ENCODE results near the gene TIAM1. TPM values are rescaled to one million over a fixed set of nuclear protein-coding genes. Genes with fewer than 3 reads are reported as not detected.

The TIAM1 gene
- total RNA-seq, 1 donor from 2014 or later, result 2.1 TPM

DNA sequence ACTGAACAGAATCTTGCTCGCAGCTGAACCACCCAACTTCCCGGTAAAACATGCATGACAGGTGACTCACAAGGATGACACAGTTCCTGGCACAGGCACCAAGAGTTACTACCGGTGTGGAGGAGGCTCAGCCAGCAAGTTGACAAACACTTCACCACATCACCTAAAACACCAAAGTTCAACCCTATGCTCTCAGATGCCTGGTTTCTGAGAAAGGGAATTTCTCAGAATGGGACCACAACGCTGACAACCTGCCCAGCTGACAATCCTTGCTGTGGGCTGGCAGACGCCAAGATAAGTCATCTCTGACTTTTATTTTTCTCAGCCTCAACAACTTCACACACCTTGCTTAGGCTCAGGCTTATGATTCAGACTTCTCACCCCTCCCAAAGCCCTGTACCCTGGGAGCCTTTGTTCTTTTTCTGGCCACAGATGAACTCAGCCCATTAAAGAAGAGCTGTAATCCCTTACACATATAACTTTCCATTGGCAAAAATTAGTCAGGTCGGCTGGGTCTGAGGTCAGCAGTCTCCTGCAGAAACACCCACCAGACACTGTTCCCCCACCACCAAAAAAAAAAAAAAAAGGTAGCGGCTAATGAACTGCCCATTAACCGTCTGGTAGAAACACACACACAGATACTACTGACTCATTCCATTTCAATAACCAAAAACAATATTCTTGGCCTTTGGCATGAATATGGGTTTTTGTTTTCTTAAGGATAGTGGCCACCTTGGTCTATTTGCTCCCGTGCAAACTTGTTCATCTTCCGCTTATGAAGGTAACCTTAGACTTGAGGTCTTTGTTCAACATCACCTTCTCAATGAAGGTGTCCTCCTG, 10.8 kb upstream of the TIAM1 start:
- DNase-seq (ENCODE audit: low spot score), result no peak
- intact Hi-C loops (cut with DNase I), result loop anchor here (10.0 kb wide), 1 partner anchor 230 kb away; no protein-coding TSS in a partner anchor

DNA sequence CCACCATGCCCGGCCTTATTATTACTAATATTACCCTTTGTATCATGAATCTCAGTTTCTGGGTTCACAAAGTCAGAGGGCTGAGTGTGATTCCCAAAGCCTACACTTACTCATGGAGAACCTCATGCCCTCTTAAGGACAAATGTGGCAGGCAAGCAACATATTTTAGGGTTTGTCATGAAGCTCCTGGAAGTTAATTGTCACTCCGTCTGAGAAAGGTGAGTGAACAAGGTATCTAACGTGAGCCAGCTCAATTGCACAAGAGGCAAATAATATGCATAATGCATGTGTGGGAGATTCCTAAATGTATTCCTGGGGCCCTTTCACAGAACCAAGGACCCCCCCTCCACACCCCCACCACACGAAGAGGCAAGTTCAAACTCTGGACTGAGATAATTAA, 10.1 kb upstream of the TIAM1 start:
- intact Hi-C loops (cut with DNase I), result loop anchor here (10.0 kb wide), 1 partner anchor 231 kb away; no protein-coding TSS in a partner anchor
- no peak for DNase-seq (ENCODE audit: low spot score)

DNA sequence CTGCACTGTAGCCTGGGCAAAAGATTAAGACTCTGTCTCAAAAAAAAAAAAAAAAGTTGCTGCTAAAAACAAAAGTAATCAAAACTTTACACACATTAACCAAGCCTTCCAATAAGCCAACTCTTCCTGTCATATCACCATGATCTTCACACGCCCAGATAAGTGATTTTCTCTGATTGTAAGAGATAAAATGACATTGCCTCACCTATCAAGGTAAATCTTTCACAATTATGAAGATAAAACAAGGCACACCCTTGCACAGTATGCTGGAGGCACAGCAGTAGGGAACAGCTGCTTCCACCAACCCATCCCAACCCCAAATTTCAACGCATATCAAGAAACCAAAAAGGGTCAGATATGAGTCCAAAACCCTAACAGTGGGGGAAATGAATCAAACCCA, 8.8 kb upstream of the TIAM1 start:
- intact Hi-C loops (cut with DNase I), result loop anchor here (10.0 kb wide), 1 partner anchor 232 kb away; no protein-coding TSS in a partner anchor
- no peak for DNase-seq (ENCODE audit: low spot score)

DNA sequence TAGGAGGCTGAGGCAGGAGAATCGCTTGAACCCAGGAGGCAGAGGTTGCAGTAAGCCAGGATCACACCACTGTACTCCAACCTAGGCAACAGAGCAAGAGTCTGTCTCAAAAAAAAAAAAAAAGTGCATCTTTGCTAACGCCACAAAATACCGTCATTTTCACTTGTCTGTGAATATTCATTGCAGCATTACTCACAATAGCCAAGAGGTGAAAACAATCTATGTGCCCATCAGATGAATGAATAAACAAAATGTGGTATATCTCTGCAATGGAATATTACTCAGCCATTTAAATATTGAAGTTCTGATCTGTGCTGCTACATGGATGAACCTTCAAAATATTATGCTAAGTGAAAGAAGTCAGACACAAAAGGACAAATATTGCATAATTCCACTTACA, 7.9 kb upstream of the TIAM1 start:
- no peak for DNase-seq (ENCODE audit: low spot score)
- intact Hi-C loops (cut with DNase I), result loop anchor here (10.0 kb wide), 1 partner anchor 233 kb away; no protein-coding TSS in a partner anchor

DNA sequence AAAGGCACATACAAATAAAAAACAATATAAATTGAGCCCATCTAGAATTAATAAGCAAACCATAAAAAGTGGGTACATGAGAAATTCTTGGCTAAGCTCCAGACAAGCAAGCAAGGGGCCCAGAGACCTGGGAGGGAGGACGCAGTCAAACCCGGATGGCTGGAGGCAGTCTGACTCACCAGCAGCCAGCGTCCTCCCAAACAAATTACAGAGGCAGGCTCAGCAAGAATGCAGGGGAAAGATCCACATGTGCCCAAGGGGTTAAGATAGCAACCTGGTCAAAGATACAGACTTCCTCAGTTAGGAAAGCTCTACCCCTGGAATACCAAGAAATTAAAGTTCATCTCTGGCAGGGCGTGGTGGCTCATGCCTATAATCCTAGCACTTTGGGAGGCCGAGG, 7.4 kb upstream of the TIAM1 start:
- DNase-seq (ENCODE audit: low spot score), result no peak
- intact Hi-C loops (cut with DNase I), result loop anchor here (10.0 kb wide), 1 partner anchor 233 kb away; no protein-coding TSS in a partner anchor

DNA sequence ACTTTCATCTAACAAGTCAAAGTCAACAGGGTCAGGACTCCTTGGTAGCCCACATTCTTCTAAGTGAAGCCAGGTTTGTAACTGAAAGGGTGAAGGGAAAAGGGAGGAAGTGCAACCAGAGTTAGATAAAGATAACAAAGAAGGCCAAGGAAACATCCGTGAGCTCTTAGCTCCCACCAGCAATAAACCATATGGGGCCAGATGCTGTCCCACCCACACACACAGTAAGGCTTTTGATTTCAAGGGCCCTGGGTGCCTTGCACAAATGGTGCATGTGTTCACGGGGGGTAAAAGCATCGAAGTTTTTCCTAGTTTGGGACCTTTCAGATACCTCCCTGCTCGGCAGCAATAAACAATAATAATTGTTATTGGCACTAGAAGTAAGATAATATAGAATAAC, 5.1 kb upstream of the TIAM1 start:
- no peak for DNase-seq (ENCODE audit: low spot score)
- intact Hi-C loops (cut with DNase I), result no loop called here

DNA sequence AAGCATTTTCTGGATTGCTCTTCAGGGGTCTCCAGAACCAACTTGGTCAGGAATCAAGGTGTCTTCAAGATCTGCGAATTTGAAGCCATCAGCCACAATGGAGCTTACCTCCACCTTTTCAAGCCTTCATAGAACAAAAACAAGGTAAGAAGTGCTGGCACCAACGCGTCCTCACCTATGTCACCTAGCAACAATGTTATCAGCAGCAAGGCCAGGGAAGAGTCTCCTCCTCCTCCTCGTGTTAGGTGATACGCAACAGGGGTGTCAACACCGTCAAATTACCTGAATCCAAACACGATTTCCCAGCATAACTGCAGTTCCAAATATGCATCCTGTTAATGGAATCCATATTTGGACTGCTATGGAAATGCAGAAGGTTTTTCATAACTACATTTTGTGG, 4.1 kb upstream of the TIAM1 start:
- no peak for DNase-seq (ENCODE audit: low spot score)
- intact Hi-C loops (cut with DNase I), result no loop called here

DNA sequence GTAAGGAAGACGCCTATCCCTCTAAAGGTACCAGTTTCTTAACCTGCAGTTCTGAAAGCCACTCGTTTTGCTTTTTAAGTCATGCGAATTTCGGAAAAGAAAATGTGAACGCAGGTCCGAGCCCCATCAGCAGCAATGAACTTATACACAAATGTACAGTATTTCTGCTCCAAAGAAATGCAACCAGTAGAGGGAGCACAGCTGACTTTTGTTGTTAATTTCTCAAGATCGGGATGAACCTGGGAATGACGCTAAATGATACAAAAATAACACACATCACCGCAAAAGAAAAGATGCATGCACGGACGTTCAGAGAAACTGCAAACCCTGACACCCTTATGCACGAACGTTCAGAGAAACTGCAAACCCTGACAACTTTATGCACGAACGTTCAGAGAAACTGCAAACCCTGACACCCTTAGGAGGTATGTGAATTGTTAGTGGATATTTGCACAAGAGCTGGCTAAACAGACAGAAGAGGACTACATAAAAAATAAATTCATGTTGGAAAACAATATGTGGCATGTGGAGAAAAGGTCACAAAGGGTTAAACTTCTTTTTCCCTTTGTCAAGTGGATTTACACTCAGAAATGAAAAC, 3.5 kb upstream of the TIAM1 start:
- DNase-seq (ENCODE audit: low spot score), result no peak
- intact Hi-C loops (cut with DNase I), result no loop called here

DNA sequence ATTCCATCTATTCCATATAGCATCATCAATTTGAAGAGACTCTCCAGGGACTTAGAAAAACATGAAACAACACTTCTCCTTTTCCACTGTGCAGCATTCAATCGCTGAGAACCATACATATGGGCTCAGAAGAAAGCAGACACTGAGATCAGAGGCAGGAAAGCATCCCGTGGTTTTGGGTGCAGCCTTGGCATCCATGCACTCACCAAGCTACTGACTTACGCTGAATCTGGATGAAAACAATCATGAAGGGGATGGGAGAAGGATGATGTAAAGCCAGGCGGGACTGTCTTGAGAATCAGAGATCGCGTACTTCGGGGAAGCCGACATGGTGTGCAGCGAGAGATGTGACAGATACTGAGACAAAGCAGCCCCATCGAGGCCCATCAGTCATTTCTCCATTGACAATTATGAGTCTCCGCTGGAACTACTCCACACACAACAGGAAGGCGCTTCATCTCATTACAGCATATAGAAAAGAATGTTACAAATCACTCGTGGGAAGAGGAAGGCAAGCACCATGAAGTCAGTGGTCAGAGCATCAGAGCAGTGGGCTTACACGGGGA, 2.3 kb upstream of the TIAM1 start:
- intact Hi-C loops (cut with DNase I), result no loop called here
- DNase-seq (ENCODE audit: low spot score), result no peak

DNA sequence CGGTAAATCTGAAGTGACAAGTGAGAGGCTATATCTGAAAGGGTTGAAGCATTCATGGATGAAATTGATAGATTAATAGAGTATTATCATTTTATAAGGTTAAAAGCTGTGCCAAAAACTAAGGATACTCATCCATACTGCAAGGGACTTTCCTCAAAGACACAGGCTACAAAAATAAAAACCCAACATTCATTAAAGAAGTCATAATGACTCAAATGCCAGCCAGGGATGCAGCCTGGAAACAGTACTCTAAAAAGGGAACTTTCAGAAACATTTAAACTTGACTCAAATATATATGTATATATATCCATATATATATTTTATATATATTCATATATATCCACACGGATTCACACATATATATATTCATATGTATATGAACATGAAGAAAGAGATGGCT, 1.1 kb upstream of the TIAM1 start:
- intact Hi-C loops (cut with DNase I), result no loop called here
- DNase-seq (ENCODE audit: low spot score), result no peak

DNA sequence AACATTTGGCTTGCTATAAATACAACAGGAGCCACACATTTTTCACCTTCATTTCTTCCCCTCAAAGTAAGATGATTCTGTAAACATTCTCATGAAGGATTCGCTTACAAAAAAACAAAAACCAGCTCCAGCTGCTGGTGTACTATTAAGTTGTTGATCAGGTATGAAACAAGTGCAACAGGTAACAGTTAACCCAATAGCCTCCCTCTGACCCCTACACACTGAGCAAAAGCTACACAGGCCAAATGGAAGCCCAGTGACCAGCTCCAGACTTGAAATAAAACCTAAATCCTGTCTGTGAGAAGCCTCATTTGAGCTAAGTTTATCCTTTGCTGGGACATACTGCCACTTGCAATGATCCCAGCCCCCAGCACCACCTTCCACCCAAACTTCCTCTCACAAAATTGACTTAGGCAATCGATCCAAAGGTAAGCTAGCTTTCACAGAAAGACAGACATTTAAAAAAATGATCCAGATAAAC, 991 bp downstream of the TIAM1 start:
- DNase-seq (ENCODE audit: low spot score), result no peak
- intact Hi-C loops (cut with DNase I), result no loop called here

DNA sequence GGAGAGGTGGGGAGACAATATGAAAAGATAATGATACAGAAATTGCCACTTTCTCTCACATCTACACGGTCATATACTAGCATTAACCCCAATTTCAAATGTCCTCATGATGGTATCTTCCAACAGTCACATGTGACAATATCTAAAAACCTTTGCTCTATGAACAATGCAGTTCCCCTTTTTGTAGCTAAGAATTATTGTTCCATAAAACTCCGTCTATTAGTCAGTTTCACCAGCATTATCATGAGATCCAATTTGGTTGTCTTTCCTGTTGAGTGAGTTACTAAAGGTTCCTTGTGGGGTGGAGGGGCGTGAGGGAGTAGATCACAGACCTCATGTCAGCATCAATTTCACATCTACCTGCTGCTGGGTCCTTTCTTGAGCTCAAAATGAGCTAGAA, 1.7 kb downstream of the TIAM1 start:
- DNase-seq (ENCODE audit: low spot score), result no peak
- intact Hi-C loops (cut with DNase I), result no loop called here

DNA sequence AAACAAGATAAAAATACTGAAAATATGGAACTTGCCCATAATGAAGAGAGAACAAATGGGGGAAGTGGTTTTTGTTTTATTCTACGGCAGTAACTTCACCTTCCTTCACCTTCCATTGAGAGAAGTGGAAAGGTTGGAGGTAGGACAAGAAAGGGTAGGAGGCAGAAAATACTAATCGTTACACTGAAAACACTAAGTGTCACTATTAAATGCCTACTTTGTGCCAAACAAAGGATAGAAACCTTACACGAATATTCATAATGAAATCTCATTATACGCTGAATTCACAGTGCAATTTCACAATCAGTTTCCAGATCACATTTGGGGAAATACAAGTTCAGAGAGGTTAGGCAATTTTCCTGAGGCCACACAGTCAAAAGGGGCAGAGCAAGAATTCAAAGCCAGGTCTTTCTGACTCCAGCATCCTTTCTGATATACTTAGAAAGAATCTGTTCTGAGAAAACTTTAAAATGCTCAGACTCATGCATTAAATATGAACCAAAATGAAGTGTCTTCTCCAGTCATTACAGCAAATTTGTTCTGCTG, 3.0 kb downstream of the TIAM1 start:
- intact Hi-C loops (cut with DNase I), result no loop called here

DNA sequence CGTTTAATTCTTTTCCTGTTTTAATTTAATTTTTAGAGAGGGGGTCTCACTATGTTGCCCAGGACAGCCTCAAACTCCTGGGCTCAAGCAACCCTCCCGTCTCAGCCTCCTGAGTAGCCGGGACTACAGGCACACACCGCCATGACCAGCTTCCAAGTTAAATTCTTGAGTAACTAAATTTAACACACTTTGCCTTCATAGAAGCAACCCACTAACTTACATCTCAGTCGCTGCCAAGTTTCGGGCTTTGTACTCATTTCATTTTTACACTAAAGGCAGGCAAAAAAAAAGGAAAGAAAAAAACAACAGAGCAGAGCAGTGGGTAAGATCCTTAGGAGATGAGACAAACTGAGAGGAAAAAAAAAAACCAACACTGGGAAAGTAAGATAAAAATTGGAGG, 3.5 kb downstream of the TIAM1 start:
- no peak for DNase-seq (ENCODE audit: low spot score)
- intact Hi-C loops (cut with DNase I), result no loop called here

More for the DNA sequence above, 3.0 kb downstream of the TIAM1 start:
- DNase-seq (ENCODE audit: low spot score), result no peak

DNA sequence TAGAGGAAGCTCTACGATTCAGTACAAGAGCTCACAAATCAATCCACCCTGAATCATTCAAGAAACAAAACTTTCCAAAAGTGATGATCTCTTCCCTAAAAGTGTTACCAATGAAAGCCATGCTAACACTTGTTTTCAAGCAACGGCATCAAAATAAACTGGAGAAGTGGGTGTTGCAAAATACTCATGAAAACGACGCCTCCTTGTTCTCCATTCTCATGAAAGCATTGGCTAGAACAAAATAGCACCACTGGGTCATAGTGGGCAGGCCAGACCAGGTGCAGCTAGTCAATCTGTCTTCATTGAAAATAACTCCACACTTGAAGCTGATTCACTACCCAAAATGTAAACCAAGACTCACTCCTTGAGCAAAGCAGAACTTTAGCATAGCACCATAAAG, 4.3 kb downstream of the TIAM1 start:
- intact Hi-C loops (cut with DNase I), result no loop called here
- no peak for DNase-seq (ENCODE audit: low spot score)

DNA sequence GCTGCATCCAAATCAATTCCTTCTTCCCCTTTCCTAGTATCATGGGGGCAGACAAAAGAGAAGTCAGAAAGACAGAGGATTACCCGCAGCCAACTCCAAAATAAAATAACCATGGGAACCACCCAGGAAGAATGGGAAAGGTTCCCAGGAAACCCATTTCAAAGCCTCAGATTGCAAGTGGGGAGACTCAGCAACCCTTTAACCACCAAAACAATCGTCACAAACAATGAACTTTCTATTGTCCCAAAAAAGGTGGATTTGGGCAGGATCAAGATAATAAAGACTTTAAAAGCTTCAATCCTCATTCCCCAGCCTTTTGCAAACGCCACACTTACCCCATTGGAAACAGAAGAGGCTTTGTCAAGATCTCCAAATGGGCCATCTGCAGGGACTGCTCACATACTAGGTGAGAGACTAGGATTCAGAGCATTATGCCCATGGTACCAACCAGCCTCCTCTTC, 5.1 kb downstream of the TIAM1 start:
- intact Hi-C loops (cut with DNase I), result no loop called here
- no peak for DNase-seq (ENCODE audit: low spot score)

DNA sequence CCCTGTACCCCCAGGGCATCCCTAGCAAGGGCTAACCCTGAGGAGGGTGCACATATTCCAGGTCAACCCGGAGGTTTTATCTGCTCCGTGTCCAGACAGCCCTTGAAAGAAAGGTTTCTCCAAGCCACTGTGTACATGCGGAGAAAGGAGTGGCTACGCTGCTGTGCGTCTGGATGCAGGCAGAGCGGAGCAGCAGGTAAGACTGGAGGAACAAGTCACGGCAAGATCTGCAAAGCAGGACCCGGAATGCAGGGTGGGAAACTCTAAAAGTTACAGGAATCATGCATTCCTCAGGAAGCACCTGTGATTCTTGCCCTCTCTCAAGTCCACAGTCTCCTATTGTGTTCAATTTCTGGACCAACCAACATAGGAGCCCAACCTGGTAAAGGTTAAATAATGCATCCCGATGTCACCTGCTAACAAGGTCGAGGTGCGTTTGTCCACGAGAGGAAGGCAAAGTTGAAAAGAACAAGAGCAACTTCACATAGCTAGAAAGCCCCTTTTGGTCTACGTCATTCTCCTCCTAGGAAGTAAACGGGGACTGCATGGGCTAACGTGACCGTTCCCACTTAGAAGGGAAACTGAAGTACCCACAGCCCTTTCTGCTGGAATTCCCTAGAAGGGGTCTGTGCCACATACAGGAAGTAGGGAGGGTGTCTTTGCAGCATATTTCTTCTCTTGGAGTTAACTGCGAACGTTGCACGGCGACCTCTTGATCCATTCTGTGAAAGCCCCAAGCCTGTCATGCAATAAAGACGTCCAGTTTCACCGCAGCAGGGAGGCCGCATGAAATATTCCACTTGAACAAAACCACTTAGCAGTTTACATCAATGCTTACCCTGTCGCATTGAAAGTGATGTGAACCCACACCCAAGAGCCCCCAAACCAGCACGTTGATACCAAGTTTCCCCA, 5.8 kb downstream of the TIAM1 start:
- intact Hi-C loops (cut with DNase I), result no loop called here
- no peak for DNase-seq (ENCODE audit: low spot score)

DNA sequence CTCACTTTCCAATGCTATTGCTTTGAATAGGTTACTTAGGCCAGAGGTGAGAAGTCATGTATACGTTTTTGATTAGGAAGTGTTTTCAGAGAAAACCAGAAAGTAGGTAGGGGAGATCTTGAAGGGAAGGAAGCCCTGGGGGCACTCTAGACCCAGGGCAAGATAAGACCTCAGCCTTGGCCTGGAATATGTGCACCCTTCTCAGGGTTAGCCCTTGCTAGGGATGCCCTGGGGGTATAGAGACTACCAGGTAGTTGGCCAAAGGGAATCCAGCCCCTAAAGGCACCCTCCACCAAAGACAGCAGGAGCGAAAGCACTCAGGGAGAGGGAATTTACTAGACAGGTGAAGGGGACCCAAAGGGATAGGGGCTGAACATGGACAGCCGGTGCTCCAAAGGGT, 7.0 kb downstream of the TIAM1 start:
- no peak for DNase-seq (ENCODE audit: low spot score)
- intact Hi-C loops (cut with DNase I), result no loop called here

DNA sequence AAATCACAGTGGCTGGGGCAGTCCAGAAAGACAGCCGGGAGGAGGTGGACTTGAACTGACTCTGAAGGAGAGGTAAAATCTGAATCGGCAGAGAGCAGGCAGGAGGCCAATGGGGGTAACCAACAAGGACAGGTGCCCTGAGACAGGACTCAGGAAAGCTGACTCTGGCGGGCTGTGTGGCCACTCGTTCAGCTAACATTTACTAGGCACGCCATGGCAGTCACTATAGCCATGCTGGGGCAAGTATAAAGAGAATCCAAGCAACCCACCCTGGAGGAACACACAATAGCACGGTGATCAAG, 7.4 kb downstream of the TIAM1 start:
- intact Hi-C loops (cut with DNase I), result no loop called here
- DNase-seq (ENCODE audit: low spot score), result no peak
